HL-60 (cell line): ENCODE measurements around the gene ENSA.

Experiments used
- CTCF ChIP-seq: IDR thresholded peaks from one replicate; pipeline ENCODE4 v1.5.1; 2011; ENCODE audit warnings: low read length, control low read depth, inconsistent platforms; ENCODE audit not compliant: insufficient read depth
- GABPA ChIP-seq: IDR thresholded peaks from 2 replicates; pipeline ENCODE4 v1.6.1; 2012; ENCODE audit warnings: low read depth
- POLR2AphosphoS5 ChIP-seq: IDR thresholded peaks from 2 replicates; pipeline ENCODE4 v1.6.1; 2012; ENCODE audit warnings: low read depth
- REST ChIP-seq: IDR thresholded peaks from 2 replicates; pipeline ENCODE4 v1.6.1; 2012; ENCODE audit warnings: low read depth; ENCODE audit not compliant: insufficient replicate concordance
- SPI1 ChIP-seq: IDR thresholded peaks from 2 replicates; pipeline ENCODE4 v1.6.1; 2012; ENCODE audit warnings: low read depth, mild to moderate bottlenecking, borderline replicate concordance

GRCh38 chr1:150575518-150576366, 53.7 kb downstream of the ENSA start:
- no peak for TF ChIP-seq CTCF
- no peak for TF ChIP-seq REST
- TF ChIP-seq POLR2AphosphoS5: no peak
- TF ChIP-seq SPI1: no peak
- TF ChIP-seq GABPA: no peak
